NCI-H510A treated with DMSO at 0.1 percent for 48 hours (cell line): Measurements from ENCODE around the gene ROBO2.

Experiments
- DNase-seq: peaks from one replicate; lab custom pipeline; 2025; lab: John Stamatoyannopoulos, UW

The ROBO2 gene

DNA sequence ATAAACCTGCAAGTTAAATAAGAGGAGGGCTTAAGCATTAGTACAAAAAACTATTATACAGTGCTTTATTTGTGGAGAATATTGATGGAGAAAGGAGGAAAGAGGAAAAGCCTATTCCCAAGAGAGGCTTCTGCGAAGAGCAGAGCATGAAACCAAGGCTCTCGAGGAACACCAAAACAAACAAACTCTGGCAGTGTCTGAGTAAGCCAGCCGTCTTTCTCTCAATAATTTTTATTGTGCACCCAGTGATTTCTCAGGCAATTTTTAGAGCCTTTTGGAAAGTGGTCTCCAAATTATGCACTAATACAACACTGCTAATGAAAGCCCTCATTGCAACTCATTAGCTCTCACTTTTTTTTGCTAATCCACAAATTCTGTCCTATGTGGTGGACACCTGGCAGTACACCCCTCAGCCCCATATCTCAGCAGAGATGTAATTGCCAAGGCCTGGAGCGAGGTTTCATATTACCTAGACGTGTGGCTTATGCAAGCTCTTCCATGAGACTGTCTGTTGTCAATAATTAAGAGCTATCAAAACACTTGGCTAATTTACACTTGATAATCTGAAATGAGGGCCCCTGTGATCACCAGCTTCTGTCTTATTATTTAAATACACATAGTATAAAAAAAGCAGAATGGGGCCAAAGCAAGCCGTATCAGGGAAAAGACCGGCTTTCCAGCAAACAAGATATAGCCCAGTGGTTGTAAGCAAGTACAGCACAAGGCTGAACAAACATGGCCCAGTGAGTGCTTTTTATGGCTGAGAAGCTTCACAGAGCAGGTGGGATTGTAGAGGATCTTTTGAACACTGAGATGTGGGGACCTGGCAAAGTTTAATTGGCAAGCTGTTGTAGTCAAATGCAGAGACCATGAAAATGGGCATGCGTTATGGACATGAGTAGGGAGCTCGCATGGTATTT lies 216.9 kb downstream of the ROBO2 start:
- peak; percentile 86 for DNase-seq

DNA sequence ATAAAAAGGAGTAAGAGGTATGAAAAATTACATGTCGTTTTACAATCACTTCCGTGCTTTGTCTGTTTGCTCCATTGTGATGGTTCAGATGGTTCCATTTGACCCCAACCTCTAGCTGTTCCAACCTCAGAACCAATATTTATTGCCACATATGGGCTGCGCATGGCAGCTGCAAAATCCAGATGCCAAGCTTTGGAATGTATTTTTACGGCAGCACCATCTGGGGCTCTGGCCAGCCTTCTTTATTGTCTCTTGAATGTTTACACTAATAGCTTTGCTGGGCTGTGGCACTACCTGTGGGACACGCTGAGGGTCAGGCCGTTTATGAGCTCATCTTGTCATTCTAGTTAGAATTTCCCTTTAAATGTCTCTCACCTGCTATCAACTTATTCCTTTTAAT lies 219.8 kb downstream of the ROBO2 start:
- peak; percentile 25 for DNase-seq

DNA sequence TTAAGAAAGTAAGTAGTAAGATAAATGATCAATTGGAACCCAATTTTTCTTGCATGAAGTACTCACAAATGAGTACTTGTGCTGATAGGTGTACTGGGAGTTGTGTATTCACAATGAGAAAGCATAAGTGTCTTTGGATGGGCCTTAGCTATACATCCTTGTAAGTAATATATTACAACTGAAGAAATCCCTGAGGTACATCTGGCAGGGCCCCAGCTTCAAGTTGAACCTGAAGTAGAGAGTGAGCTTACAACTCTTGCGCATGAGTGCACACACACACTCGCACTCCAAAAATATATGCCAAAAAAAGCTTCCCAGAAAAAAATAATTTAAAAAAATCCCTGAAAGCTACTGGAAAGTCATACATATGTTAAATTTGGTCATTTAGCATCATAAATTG lies 222.5 kb downstream of the ROBO2 start:
- DNase-seq: no peak

DNA sequence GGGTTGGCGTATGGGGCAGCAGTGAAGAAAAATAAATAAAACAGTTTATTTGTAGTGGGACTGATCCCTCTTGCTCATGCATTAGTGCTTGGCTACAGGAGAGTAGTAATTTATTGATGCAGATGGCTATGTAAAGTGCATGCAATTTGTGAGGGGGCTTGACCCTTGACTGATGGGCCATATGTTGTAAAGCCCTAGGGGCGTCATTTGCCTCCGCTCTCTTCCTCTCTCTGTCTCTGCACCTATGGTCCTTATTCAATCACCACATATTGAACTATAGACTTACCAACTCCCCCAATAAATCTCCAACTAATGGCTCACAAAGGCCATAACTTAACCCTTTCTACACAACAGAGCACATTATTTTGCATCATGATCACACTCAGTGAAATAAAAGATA lies 227.7 kb downstream of the ROBO2 start:
- DNase-seq: no peak

DNA sequence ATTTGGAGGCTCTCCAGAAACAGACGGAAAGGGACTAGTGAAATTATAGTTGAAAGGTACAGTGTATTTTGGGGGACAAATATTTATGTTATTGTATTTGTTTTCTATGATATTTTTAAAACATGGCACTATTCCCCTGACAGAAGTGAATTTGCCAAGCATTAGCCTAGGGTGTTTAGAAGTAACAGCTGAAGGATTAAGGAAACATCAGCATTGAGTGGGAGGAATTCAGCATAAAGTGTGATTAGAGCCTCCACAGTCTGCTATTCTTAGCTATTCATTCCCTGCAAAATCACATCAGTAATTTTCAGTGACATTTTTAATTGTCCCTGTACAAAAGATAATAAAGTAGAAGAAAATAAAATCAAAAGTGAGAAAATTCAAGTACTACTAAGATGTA lies 231.4 kb downstream of the ROBO2 start:
- DNase-seq: no peak

DNA sequence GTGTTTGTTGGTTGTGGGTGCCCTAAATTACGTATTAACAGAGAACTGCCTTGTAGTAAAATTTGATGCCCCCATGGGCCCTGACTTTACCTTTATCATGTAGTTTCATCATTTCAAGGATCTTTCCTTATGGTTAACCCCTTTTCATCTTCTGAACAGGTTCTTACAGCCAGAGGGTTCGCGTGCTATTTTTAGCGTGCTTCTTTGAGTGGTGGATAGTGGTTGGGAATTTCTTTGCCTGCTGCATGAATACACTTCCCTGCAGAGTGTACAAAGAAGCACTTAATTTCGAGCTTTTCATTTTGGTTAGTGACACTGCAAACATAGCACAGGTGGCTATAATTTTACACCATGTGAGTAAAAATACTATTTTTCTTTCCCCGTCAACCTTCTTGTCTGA lies 231.8 kb downstream of the ROBO2 start:
- DNase-seq: no peak

DNA sequence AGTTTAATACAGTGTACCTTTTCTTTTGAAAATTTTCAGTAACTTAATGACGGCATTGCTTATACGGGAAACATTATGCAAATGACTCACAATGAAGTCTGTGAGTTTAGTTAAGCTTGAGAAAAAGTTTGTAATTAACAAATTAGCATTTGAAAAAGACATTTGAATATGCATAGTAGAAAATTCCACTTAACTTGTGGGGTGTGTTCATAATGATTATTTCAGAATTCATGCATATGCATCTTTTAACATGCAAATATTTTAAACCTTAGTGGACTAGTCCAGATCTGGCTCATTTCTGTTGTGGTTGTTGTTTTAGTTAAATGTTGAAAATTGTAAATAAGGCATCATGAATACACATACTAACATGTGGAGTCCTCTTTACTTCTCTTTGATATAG lies 239.4 kb downstream of the ROBO2 start:
- DNase-seq: no peak

DNA sequence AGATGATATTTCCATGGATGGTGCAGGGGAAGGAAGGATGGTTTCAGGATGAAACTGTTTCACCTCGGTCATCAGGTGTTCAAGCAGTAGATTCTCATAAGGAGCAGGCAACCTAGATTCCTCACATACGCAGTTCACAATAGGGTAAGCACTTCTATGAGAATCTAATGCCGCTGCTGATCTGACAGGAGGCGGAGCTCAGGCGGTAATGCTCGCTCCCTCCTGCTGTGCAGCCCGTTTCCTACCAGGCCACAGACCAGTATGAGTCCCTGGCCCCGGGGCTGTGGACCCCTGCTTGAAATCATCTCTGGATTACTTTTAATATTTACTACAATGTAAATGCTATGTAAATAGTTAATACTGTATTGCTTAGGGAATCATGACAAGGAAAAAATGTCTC lies 241.8 kb downstream of the ROBO2 start:
- peak; percentile 38 for DNase-seq

DNA sequence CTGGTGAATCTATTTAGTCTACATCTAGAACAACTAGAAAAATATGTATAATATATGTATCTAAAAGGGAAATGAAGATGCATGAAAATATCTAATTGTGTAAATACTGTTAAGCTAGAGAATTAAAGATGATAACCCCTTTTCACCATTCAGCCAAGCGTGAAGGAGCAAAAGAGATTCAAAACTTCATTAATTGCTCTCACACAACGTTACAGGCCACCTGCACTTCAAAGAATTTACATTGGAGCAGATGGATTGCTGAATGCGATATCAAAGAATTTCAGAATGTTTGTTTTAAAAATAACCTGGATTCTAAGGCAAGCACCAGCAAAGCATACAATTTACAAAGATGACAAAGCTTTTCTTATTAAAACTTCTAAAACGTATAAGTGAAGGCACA lies 243.2 kb downstream of the ROBO2 start:
- peak; percentile 16 for DNase-seq

DNA sequence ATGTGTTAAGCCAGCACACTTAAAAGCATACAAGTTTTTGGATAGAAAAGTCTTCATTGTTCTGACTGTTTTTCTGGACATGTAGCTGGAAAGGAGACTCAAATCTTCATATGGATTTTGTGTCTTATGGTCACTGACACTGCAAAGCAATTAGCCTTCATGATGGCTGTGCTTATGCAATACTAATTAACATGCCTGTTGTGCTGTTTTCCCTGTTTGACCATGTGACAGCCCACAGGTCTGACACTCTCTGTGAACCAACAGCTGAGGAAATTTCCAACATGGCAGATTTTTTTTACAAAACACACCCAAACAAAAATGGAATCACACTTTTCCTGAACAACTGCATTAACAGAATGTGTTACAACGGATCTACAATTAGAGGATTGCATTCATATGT lies 248.4 kb downstream of the ROBO2 start:
- no peak for DNase-seq

DNA sequence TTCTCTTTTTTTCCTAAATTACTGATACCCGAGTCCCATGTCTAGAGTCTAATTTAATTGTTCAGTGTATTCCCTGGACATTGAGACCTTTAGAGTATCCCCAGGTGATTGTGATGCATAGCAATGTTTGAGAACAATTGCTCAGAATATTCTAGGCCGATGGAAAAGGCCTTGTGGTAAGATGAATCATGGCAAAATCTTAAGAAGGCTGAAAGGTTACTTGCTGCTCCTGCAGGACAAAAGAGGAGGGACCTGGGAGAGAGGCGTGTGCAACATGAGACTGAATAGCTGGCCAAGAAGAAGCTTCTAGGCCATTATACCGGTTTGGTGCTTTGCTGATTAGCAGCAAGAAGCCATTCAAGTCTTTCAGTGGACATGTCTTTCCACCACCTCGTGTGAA lies 256.6 kb downstream of the ROBO2 start:
- no peak for DNase-seq

DNA sequence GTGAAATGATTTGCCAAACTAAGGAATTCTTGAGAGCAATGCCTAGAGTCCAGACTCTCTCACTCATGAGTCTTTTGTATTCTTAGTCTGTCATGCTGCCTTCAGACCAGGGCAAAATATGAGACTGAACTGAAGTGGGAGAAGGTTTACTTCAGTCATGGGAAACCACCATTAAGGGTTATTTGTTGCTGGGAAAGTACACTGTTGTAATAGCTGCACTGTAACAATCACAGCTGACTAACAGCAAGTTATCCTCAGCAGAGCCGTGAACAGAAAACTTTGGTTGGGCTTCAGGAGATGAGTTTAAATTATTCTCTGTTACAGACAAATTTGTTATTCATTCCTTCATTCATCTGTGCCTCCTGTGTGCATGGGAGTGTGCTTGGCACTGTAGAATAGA lies 258.5 kb downstream of the ROBO2 start:
- no peak for DNase-seq

DNA sequence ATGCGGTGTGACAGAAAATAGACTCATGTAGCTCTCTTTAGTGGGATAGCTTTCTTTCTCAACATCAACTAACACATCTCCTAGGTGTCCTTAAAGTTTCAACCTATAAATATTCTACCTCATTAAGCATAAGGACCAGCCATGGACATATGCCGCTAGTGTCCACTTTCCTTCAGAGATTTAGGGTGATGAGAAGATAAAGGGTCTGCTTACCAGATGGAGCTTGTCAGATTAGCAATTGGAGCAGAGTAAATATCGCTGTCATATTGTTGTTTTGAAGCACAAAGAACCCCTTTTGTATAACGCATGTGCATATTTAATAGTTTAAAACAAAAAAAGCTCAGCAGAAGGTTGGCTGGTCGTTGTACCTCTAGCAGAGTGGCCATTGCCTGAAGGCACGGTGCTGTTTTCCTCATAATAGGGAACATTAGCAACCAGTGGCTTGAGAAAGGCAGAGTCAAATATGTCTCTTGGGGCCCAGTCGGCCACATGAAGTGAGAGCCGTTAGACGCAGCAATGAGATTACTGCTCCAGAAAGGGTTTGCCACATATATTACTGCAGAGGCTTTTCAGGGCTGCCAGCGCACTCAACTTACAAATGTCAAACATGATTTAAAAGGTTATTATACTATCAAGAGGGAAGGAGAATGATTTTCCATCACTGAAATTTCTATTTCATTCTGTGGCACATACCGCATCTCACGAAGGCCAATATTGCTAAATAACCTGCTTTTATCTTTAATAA lies 264.2 kb downstream of the ROBO2 start:
- DNase-seq: no peak

DNA sequence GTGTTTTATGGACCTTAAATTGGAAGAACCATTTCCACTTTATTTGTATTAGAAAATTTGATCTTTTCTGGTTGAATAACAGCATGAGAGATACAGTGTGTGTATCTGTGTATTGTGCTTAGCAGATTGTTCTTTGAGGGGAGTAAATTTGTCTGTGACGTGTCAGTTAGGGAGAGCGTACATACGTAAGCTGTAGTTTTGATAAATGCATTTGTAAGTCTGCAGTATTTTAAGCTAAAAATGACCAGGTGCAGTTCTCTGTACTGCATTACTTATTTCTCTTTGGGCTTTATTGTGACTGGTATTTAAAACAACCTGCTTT lies 264.8 kb downstream of the ROBO2 start:
- no peak for DNase-seq

DNA sequence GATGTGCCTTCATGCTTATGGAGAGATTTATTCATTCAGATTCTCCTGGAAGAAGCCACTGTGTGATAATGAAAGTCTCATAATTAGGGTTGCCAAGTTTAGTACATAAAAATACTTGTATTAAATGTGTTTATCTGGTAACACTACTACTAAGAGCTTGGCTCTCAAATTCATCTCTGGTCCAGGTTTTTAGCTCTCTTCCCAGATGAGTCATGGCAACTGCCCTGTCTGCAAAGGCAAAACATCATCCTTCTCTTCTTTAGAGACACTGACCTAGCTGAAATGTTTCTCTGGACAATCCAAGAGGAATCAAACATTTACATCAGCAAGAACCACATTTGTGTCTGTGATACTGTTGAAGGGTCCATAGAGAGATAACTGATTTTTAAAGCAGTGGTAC lies 269.6 kb downstream of the ROBO2 start:
- DNase-seq: no peak

DNA sequence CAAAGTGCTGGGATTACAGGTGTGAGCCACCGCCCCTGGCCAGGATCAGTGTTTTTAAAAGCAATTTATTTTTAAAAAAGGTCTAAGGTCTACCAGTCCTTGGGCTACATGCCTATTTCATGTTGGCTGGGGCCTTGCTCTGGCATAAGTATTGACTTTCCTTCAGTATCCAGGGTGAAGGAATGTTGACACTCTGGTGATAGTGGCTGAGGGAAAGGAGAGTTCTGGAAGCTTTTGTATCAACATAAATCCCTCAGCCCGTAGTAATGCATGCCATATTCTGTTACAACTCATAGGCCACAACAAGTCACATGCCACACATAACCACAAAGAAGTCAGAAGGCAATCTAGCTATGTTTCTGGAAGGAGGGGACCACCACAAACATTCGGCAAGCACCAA lies 273.9 kb downstream of the ROBO2 start:
- DNase-seq: no peak

DNA sequence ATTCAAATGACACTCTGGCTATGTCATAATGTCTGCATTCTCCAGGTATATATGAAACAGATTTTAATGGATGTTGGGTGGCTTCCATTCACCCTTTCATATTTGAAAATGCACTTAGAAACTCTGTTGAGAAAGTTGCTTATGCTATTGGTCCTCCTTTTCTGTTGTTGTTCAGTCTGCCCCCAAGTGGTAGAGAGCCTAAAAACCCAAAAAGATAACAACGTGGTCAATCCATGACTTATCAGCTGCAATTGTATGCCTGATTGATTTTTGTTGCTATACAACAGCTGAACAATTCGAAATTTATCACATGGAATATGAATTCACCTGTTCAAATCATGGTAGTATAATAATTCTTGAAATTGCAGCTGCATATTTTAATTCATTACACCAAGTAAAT lies 279.8 kb downstream of the ROBO2 start:
- peak; percentile 4 for DNase-seq

DNA sequence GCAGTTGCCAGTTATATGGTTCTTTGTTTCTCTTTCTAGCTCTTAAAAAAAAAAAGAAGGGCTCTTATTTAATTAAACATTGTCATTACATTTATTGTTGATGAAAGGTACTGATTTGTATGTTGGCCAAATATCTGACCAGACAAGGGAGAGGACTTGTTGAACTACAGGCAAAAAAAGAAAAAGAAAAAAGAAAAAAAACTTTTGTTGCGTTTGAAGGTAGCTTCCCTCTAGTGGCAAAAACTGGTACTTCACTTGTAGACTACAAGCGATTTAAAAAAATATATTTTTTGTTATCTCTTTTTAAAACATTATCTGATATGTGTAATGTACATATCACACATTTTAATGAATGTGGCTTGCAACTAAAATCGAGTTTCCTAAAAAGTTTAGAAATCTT lies 280.6 kb downstream of the ROBO2 start:
- DNase-seq: peak; percentile 7

DNA sequence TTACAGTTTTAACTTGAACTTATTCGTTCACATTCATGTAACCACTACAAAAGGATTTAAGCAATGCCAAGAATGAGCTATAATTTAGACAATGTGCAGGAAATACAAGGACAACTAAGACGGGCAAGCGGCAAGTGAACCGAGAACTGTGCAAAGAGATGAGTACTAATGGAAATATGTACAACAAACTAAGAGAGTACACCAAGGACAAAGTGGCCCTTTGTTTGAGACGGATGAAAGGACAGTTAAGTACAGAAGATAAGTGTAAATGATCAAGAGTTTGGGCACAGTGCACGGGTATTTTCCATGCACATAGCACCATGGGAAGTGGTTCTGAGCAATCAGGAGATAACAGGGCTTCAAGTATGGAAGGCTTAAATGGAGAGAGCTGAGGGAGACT lies 281.7 kb downstream of the ROBO2 start:
- DNase-seq: no peak

DNA sequence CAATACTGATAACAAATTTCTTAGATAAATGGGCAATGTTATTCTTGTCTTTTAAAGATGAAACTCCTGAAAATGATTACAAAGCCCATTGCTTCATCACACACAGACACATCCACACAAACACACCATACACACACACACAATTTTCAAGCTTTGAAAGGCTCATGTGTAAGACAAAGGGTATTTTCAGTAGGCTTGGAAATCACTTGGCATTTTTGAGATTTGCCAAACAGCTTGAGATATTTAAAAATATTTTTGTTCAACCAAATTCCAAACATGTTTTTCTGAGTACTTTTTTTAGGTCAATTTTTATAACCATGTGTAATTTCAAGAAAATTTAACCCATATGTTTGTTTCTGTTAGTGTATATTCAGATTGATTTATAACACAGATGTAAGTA lies 283.7 kb downstream of the ROBO2 start:
- DNase-seq: no peak

DNA sequence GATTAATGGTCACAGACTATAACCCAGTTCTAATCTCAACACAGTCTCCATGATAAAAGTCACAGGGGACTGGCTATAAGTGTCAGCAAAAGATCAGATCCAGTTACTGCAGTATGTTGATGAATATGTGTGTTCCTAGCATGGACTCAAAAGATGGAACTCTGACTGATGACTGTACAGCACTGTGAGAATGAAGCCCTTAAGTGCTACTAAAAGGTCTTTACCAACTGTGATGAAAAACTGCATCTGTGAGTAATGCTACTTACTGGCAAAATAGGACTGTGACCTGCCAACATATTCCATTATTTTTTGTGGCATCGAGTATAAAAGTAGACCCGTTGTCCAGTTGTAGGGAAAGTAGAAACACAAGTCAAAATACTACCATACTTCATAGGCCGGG lies 284.2 kb downstream of the ROBO2 start:
- no peak for DNase-seq

DNA sequence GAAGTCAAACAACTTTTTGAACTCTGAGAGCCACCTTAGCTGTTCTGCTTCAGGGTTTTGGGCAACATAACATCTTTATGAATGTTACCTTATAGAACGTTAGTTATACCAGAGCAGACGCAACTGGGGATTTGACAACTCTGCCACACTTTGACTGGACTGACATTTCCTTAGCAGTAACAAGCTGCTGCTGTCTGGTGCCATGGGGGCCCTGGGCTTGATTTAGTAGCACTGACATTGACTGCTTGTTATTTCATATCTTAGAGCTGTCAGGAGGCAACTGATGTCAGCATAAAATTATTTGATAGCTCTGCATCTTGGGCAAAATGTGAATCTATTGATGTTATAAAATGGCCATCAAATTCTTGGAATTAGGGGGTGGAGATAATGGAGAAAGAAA lies 285.4 kb downstream of the ROBO2 start:
- DNase-seq: no peak

DNA sequence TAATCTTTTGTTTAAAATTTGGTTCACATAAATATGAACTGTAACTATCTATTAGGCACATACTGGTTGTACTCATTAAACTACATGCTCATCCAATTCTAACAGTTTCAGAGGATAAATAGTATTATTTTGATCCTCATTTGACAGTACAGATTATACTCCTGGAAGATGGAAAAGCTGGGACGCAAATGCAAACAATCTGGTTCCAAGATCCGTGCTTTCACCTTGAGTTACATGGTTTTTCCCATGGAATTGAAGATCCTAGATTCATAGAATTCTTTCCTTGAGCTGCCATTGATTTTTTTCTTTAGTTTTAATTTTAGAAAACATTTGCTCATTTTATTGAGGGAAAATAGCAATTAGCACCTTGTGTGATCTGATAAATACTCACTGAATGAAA lies 285.8 kb downstream of the ROBO2 start:
- no peak for DNase-seq

DNA sequence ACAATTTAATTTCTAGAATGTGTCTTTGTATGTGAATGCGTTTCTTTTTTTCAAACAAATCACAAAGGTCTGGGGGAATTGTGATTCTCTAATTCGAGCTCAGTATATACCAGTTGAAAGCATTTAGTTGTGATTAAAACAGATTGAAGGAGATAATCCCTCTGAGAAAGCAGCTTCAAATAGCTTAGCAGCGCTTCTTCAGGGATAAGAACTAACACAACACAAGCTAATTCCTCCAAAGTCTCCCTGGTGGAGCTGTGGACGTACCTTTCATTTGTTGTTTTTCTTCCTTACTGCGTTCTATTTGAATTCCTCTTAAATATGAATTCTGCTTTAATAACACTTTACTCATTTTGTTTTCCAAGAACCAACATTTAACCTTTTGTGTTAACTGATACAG lies 286.7 kb downstream of the ROBO2 start:
- no peak for DNase-seq
